ENCODE measurements around the gene TIPARP.

TIPARP gene

DNA sequence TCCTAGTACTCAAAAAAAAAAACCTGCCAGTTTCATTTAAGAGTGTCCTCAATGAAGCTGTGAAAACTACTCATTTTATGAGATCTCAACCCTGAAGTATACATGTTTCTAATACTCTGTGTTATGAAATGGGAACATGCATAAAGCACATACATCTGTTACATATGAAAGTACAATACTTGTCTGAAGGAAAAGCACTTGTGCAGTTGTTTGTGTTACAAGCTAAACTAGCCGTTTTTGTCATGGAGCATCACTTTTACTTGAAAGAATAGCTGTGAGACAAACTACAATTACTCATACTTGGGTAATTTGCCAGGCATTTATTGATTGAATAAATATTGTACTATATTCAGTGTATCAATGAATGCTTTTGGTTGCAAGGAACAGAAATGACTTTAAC, 72.7 kb downstream of the TIPARP start:
- H3K4me2 ChIP-seq (ENCODE audit: low read length), result no peak overlapping the region
- no peaks in the 10 kb centered on the region for H3K27me3 ChIP-seq (ENCODE audit: insufficient read depth, low read length, poor library complexity)
- WGBS (ENCODE audit: extremely low coverage, insufficient coverage, low lambda C conversion rate), result no CpG with 5 or more reads among the region's 1 CpG

DNA sequence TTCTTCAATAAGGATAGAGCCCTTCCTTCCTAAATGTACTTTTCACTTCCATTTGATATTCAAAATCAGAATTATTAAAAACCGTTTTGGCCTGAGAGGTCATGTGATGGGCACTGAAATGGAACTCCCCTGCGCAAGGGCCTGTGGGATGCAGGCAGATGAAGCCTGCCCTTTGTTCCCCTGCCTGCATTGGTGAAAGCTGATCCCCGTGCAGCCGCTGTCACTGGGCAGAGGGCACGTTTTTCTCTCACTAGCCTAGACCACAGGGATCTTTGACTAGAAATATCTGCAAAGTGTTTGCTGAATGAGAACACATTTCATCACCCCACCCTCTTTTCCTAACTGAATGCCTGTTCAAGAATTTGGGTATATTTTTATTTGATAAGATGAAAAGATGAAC, 74.9 kb downstream of the TIPARP start:
- H3K4me1 ChIP-seq (ENCODE audit: control insufficient read depth, low read depth, low read length), result peaks cover 10% of the 10 kb centered on the region
- H3K4ac ChIP-seq (ENCODE audit: low read depth, low read length), result no peak overlapping the region
- no peak overlapping the region for H3K18ac ChIP-seq (ENCODE audit: low read length)
- no peak overlapping the region for H3K23ac ChIP-seq (ENCODE audit: low read length)
- H4K5ac ChIP-seq (ENCODE audit: low read length), result no peak overlapping the region
- no peak overlapping the region for H3K4me2 ChIP-seq (ENCODE audit: low read length)
- no peak for DNase-seq
- H3K79me2 ChIP-seq (ENCODE audit: control insufficient read depth, insufficient read depth, low read length), result no peaks in the 10 kb centered on the region
- no peak overlapping the region for H4K8ac ChIP-seq (ENCODE audit: low read depth, low read length)
- no peak overlapping the region for H2BK15ac ChIP-seq (replicated peaks; ENCODE audit: low read depth)
- no peaks in the 10 kb centered on the region for H3K79me1 ChIP-seq (ENCODE audit: low read length)
- H3K27me3 ChIP-seq (ENCODE audit: insufficient read depth, low read length, poor library complexity), result no peaks in the 10 kb centered on the region
- H2BK120ac ChIP-seq (ENCODE audit: low read depth, low read length), result no peak overlapping the region
- H3K36me3 ChIP-seq (ENCODE audit: control insufficient read depth, insufficient read depth, low read length), result no peaks in the 10 kb centered on the region
- H3K27ac ChIP-seq (ENCODE audit: low read depth, low read length), result no peak overlapping the region
- H3K4me3 ChIP-seq (ENCODE audit: low read length), result no peak overlapping the region
- no peak overlapping the region for H2BK5ac ChIP-seq (ENCODE audit: low read length)
- no CpG with 5 or more reads among the region's 5 CpGs for WGBS (ENCODE audit: extremely low coverage, insufficient coverage, low lambda C conversion rate)
- H3K9ac ChIP-seq (ENCODE audit: low read length), result no peak overlapping the region
- H2AK5ac ChIP-seq (ENCODE audit: low read length), result no peak overlapping the region
- peak overlapping the region; percentile 46 for H3K56ac ChIP-seq (ENCODE audit: low read length)

More for the DNA sequence above, 72.7 kb downstream of the TIPARP start:
- Histone ChIP-seq H2AK5ac (ENCODE audit: low read length) (no peak overlapping the region), H4K8ac (ENCODE audit: low read depth, low read length) (no peak overlapping the region), H3K4me1 (ENCODE audit: control insufficient read depth, low read depth, low read length) (peaks cover 10% of the 10 kb centered on the region), H2BK5ac (ENCODE audit: low read length) (no peak overlapping the region), H3K4ac (ENCODE audit: low read depth, low read length) (no peak overlapping the region), H4K5ac (ENCODE audit: low read length) (no peak overlapping the region), H3K9ac (ENCODE audit: low read length) (no peak overlapping the region), H3K79me2 (ENCODE audit: control insufficient read depth, insufficient read depth, low read length) (no peaks in the 10 kb centered on the region), H3K18ac (ENCODE audit: low read length) (no peak overlapping the region), H3K27ac (ENCODE audit: low read depth, low read length) (no peak overlapping the region), H3K56ac (ENCODE audit: low read length) (no peak overlapping the region), H2BK15ac (replicated peaks; ENCODE audit: low read depth) (no peak overlapping the region), H3K79me1 (ENCODE audit: low read length) (no peaks in the 10 kb centered on the region), H3K23ac (ENCODE audit: low read length) (no peak overlapping the region), H2BK120ac (ENCODE audit: low read depth, low read length) (no peak overlapping the region), H3K36me3 (ENCODE audit: control insufficient read depth, insufficient read depth, low read length) (no peaks in the 10 kb centered on the region), H3K4me3 (ENCODE audit: low read length) (no peak overlapping the region)
- no peak for DNase-seq

DNA sequence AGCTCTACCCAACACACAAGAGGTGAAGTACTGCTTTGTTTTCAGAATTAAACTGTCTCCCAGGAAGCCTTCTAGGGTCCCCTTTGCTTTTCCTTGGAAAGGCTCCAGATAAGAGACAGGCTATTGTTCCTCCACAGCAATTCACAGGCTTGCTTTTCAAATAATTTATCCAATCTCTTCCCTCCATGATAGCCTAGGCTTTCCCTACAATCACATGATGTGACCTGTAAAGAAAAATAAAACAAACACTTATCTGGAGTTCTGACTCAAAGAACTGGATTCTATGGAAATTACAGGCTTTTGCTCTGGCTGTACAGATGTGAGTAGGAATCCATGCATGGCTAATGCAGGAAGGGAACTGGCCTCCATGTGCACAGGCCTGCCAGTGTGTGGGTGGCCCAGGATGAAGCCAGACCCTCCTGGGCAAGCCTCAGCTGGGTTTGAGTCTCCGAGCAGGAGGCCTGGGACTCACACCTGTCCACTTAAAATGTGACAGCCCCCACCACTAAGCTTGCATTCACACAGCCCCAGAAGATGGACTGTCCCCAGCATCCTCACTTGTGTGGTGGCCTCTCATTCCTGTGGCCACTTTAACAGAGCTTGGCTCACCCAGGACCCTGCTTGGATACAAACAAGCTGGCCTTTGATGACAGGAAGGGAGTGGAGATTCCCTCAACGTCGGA, 75.9 kb downstream of the TIPARP start:
- Histone ChIP-seq H2BK15ac (replicated peaks; ENCODE audit: low read depth) (no peak overlapping the region), H4K5ac (ENCODE audit: low read length) (peak overlapping the region; percentile 37), H3K23ac (ENCODE audit: low read length) (peak overlapping the region; percentile 75), H4K8ac (ENCODE audit: low read depth, low read length) (no peak overlapping the region), H2BK120ac (ENCODE audit: low read depth, low read length) (peak overlapping the region; percentile 70), H3K27me3 (ENCODE audit: insufficient read depth, low read length, poor library complexity) (no peaks in the 10 kb centered on the region), H3K4ac (ENCODE audit: low read depth, low read length) (peak overlapping the region; percentile 28), H3K56ac (ENCODE audit: low read length) (peak overlapping the region; percentile 84), H2AK5ac (ENCODE audit: low read length) (peak overlapping the region; percentile 90), H2BK5ac (ENCODE audit: low read length) (peak overlapping the region; percentile 97), H3K9ac (ENCODE audit: low read length) (peak overlapping the region; percentile 41), H3K4me2 (ENCODE audit: low read length) (no peak overlapping the region), H3K27ac (ENCODE audit: low read depth, low read length) (peak overlapping the region; percentile 93), H3K18ac (ENCODE audit: low read length) (peak overlapping the region; percentile 68), H3K79me2 (ENCODE audit: control insufficient read depth, insufficient read depth, low read length) (no peaks in the 10 kb centered on the region), H3K79me1 (ENCODE audit: low read length) (no peaks in the 10 kb centered on the region), H3K4me3 (ENCODE audit: low read length) (no peak overlapping the region), H3K4me1 (ENCODE audit: control insufficient read depth, low read depth, low read length) (peaks cover 10% of the 10 kb centered on the region), H3K36me3 (ENCODE audit: control insufficient read depth, insufficient read depth, low read length) (no peaks in the 10 kb centered on the region)
- peak; percentile 73 for DNase-seq
- no CpG with 5 or more reads among the region's 3 CpGs for WGBS (ENCODE audit: extremely low coverage, insufficient coverage, low lambda C conversion rate)

DNA sequence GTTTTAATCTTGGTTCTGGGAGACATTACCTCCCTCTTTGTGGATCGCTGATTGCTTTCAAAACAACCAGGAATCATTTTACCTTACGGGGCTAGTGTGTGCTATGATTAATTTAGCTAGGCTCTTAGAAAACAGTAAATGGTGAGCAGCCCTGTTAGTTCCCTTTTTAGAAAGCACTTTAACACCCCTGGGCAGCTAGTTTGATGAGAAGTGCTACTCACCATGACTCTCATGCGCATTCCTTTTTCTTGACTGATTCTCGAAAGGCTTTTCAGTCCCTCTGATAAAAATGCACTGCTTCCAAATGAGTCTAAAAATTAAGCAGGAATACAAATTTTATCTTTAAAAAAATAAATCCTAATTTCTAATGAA, 76.5 kb downstream of the TIPARP start:
- no CpG with 5 or more reads among the region's 4 CpGs for WGBS (ENCODE audit: extremely low coverage, insufficient coverage, low lambda C conversion rate)
- peak overlapping the region; percentile 68 for H3K18ac ChIP-seq (ENCODE audit: low read length)
- peak overlapping the region; percentile 70 for H2BK120ac ChIP-seq (ENCODE audit: low read depth, low read length)
- peak overlapping the region; percentile 93 for H3K27ac ChIP-seq (ENCODE audit: low read depth, low read length)
- H3K27me3 ChIP-seq (ENCODE audit: insufficient read depth, low read length, poor library complexity), result no peaks in the 10 kb centered on the region
- H3K23ac ChIP-seq (ENCODE audit: low read length), result peak overlapping the region; percentile 75
- H3K4ac ChIP-seq (ENCODE audit: low read depth, low read length), result peak overlapping the region; percentile 28
- H2BK15ac ChIP-seq (replicated peaks; ENCODE audit: low read depth), result no peak overlapping the region
- peak overlapping the region; percentile 90 for H2AK5ac ChIP-seq (ENCODE audit: low read length)
- no peak overlapping the region for H4K8ac ChIP-seq (ENCODE audit: low read depth, low read length)
- no peaks in the 10 kb centered on the region for H3K79me2 ChIP-seq (ENCODE audit: control insufficient read depth, insufficient read depth, low read length)
- no peak overlapping the region for H3K4me2 ChIP-seq (ENCODE audit: low read length)
- H4K5ac ChIP-seq (ENCODE audit: low read length), result no peak overlapping the region
- peak overlapping the region; percentile 97 for H2BK5ac ChIP-seq (ENCODE audit: low read length)
- peak overlapping the region; percentile 84 for H3K56ac ChIP-seq (ENCODE audit: low read length)
- H3K36me3 ChIP-seq (ENCODE audit: control insufficient read depth, insufficient read depth, low read length), result no peaks in the 10 kb centered on the region
- H3K79me1 ChIP-seq (ENCODE audit: low read length), result no peaks in the 10 kb centered on the region
- no peak overlapping the region for H3K4me3 ChIP-seq (ENCODE audit: low read length)
- peak; percentile 84 for DNase-seq
- peaks cover 10% of the 10 kb centered on the region for H3K4me1 ChIP-seq (ENCODE audit: control insufficient read depth, low read depth, low read length)
- H3K9ac ChIP-seq (ENCODE audit: low read length), result peak overlapping the region; percentile 41

DNA sequence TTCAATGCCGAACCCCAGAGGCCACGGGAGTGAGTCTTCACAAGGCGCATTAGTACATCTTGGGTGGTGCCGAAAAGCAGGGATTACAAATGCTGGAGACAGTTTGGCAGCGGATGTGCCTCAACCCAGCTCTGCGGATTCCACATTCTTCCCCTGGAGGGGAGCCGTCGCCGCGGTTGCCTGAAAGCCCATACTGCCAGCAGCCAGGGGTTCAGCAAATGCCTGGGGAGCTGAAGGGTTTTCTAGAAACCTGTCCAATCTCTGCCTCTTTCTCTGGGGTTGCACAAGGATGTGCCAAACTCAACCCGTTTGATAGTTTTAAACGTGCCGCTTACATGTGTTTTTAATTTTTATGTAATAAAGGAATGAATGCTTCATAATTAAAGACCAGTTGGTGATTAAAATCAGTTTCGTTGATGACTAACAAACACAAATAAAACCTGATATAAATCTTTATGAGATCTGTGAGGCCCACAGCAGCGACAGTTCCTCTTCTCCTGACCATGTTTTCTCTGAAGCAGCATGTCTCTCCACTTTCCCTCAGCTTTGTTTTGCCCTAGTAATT, 77.2 kb downstream of the TIPARP start:
- no peak overlapping the region for H3K4ac ChIP-seq (ENCODE audit: low read depth, low read length)
- H4K8ac ChIP-seq (ENCODE audit: low read depth, low read length), result no peak overlapping the region
- no peak overlapping the region for H3K4me3 ChIP-seq (ENCODE audit: low read length)
- peak overlapping the region; percentile 59 for H3K9ac ChIP-seq (ENCODE audit: low read length)
- H2AK5ac ChIP-seq (ENCODE audit: low read length), result no peak overlapping the region
- DNase-seq, result peak; percentile 96
- WGBS (ENCODE audit: extremely low coverage, insufficient coverage, low lambda C conversion rate), result no CpG with 5 or more reads among the region's 15 CpGs
- peaks cover 10% of the 10 kb centered on the region for H3K4me1 ChIP-seq (ENCODE audit: control insufficient read depth, low read depth, low read length)
- H2BK15ac ChIP-seq (replicated peaks; ENCODE audit: low read depth), result peak overlapping the region; percentile 10
- H3K23ac ChIP-seq (ENCODE audit: low read length), result no peak overlapping the region
- H3K56ac ChIP-seq (ENCODE audit: low read length), result peak overlapping the region; percentile 82
- H3K79me2 ChIP-seq (ENCODE audit: control insufficient read depth, insufficient read depth, low read length), result no peaks in the 10 kb centered on the region
- no peak overlapping the region for H4K5ac ChIP-seq (ENCODE audit: low read length)
- H3K27me3 ChIP-seq (ENCODE audit: insufficient read depth, low read length, poor library complexity), result no peaks in the 10 kb centered on the region
- no peaks in the 10 kb centered on the region for H3K36me3 ChIP-seq (ENCODE audit: control insufficient read depth, insufficient read depth, low read length)
- peak overlapping the region; percentile 93 for H3K27ac ChIP-seq (ENCODE audit: low read depth, low read length)
- peak overlapping the region; percentile 88 for H2BK5ac ChIP-seq (ENCODE audit: low read length)
- H3K79me1 ChIP-seq (ENCODE audit: low read length), result no peaks in the 10 kb centered on the region
- H2BK120ac ChIP-seq (ENCODE audit: low read depth, low read length), result peak overlapping the region; percentile 18
- H3K18ac ChIP-seq (ENCODE audit: low read length), result peak overlapping the region; percentile 77
- H3K4me2 ChIP-seq (ENCODE audit: low read length), result no peak overlapping the region

Measured in mesendoderm (in vitro differentiated cells).